Naive B cell (primary cell): ENCODE measurements around the gene POLR1D. TPM values are rescaled to one million over a fixed set of nuclear protein-coding genes. Genes with fewer than 3 reads are reported as not detected.

Source experiments
- polyA plus RNA-seq, 6 donors: library from polyadenylated mRNA; unstranded; fragments of 300-500 nt; fragmentation: Illumina TruSeq; gene quantifications; one replicate each; pipeline ENCODE4 v1.2.3, GENCODE V29; 2021; ENCODE audit warnings: low read depth in 6 of 6

POLR1D gene
- polyA plus RNA-seq, 6 donors from 2014 or later = 106 to 149 (median 130) TPM

Other genes starting within 250 kb of the POLR1D start
- 100 to 1,000 TPM; 373 to 631 (median 487) TPM for gene GTF3A, start 197.3 kb upstream of the POLR1D start, polyA plus RNA-seq
- 100 to 1,000 TPM in 2 of 6 donors, 10 to 100 TPM in 4; 77.3 to 116 (median 89.0) TPM for gene MTIF3, start 171.3 kb upstream of the POLR1D start, polyA plus RNA-seq
- 10 to 100 TPM in 1 of 6 donors, 1 to 10 TPM in 5; 3.4 to 13.6 (median 4.8) TPM for gene LNX2, start 1.4 kb upstream of the POLR1D start, polyA plus RNA-seq
- not detected for gene GSX1, start 170.6 kb downstream of the POLR1D start, polyA plus RNA-seq